Left ventricle myocardium inferior (tissue), 1 donor: ENCODE results near the gene RPL27. TPM values are rescaled to one million over a fixed set of nuclear protein-coding genes. Genes with fewer than 3 reads are reported as not detected.
A peak's percentile ranks its signal among the peaks of the same experiment; 100 is the strongest.

ENCODE experiments used
- DNase-seq: peaks from one replicate; pipeline ENCODE4 v3.0.0-alpha.2; 2020
- H3K27ac ChIP-seq: fragments of 200-600 bp; replicated peaks from 2 replicates; pipeline ENCODE4 v1.8.0; 2021
- H3K27me3 ChIP-seq: fragments of 200-600 bp; 2 replicates; pipeline ENCODE4 v1.8.0; 2021; ENCODE audit warnings: low read depth
- H3K36me3 ChIP-seq: fragments of 200-600 bp; 2 replicates; pipeline ENCODE4 v1.8.0; 2021
- H3K4me1 ChIP-seq: fragments of 200-600 bp; 2 replicates; pipeline ENCODE4 v1.8.0; 2021
- H3K4me3 ChIP-seq: fragments of 200-600 bp; 2 replicates; pipeline ENCODE4 v1.8.0; 2021; ENCODE audit warnings: mild to moderate bottlenecking, moderate library complexity
- H3K9me3 ChIP-seq: fragments of 200-600 bp; replicated peaks from 2 replicates; pipeline ENCODE4 v1.8.0; 2021
- intact Hi-C: fragments of 100-400 bp; cut with micrococcal nuclease; formaldehyde crosslinking; loops from one replicate; pipeline ENCODE4 v1.11.0; 2022
- total RNA-seq: library from RNA; stranded (reverse); fragmentation: NEBNext Ultra II Directional; extraction: Animal tissue kit (Norgen Biotek cat#: 25700); gene quantifications from one replicate; pipeline ENCODE4 v1.2.1, GENCODE V29; 2021
- TF ChIP-seq, protein P1 (sequence below): fragments of 200-600 bp; IDR thresholded peaks from 2 replicates; pipeline ENCODE4 v1.8.0; 2021; ENCODE audit warnings: antibody characterized with exemption, mild to moderate bottlenecking, borderline replicate concordance
- donor health status: DM: no; HTN: yes; CAD: no; lungs with severe emphysema.

Gene RPL27
- total RNA-seq, 1 donor from 2014 or later = 759 TPM

DNA sequence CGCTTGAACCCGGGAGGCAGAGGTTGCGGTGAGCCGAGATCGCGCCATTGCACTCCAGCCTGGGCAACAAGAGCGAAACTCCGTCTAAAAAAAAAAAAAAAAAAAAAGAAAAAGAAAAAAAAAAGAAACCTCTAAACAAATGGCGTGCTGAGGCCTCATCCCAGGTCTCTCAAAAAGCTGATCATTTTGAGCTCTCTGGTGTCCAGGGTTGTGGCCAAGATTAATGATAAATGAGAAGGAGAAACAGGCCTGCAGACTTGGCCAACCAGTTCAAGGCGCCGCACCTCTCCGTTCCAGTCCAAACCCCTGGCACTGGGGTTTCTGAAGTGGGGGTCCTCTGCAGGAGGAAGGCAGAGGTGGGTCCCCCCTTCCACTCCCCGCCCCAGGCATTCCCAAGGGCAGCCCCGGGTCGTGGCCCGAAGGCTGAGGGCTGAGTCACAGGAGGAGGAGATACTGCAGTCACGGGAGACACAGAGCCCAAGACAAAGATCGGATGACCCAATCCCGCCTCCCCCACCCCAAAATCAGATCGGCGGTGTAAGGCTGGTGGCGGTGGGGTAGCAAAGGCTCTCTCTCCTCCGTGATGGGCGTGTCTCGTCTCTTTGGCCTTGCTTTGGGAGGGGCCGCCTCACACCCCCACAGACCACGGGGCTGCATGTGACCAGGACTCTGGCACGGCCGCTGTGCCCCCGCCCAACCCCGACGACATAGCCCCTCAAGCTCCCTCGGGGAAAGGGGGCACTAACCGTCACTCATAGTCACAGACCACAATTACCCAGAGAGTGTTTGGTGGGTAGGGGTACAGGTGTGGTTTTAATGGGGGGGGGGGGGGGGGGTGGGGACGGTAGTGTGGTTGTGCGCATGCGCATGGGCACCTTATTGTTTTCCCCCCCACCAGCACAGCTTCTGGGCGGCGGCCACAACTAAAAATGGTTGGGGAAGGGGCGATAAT, 22.8 kb downstream of the RPL27 start:
- Histone ChIP-seq H3K9me3 (no peaks in the 10 kb centered on the region), H3K27me3 (no peaks in the 10 kb centered on the region), H3K4me1 (peaks cover 68% of the 10 kb centered on the region), H3K4me3 (peak overlapping the region; percentile 95), H3K27ac (peak overlapping the region; percentile 89), H3K36me3 (peaks cover 24% of the 10 kb centered on the region)
- DNase-seq = peak; percentile 65
- TF ChIP-seq, protein P1, sequence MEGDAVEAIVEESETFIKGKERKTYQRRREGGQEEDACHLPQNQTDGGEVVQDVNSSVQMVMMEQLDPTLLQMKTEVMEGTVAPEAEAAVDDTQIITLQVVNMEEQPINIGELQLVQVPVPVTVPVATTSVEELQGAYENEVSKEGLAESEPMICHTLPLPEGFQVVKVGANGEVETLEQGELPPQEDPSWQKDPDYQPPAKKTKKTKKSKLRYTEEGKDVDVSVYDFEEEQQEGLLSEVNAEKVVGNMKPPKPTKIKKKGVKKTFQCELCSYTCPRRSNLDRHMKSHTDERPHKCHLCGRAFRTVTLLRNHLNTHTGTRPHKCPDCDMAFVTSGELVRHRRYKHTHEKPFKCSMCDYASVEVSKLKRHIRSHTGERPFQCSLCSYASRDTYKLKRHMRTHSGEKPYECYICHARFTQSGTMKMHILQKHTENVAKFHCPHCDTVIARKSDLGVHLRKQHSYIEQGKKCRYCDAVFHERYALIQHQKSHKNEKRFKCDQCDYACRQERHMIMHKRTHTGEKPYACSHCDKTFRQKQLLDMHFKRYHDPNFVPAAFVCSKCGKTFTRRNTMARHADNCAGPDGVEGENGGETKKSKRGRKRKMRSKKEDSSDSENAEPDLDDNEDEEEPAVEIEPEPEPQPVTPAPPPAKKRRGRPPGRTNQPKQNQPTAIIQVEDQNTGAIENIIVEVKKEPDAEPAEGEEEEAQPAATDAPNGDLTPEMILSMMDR = no peak
- intact Hi-C loops = no loop called here

DNA sequence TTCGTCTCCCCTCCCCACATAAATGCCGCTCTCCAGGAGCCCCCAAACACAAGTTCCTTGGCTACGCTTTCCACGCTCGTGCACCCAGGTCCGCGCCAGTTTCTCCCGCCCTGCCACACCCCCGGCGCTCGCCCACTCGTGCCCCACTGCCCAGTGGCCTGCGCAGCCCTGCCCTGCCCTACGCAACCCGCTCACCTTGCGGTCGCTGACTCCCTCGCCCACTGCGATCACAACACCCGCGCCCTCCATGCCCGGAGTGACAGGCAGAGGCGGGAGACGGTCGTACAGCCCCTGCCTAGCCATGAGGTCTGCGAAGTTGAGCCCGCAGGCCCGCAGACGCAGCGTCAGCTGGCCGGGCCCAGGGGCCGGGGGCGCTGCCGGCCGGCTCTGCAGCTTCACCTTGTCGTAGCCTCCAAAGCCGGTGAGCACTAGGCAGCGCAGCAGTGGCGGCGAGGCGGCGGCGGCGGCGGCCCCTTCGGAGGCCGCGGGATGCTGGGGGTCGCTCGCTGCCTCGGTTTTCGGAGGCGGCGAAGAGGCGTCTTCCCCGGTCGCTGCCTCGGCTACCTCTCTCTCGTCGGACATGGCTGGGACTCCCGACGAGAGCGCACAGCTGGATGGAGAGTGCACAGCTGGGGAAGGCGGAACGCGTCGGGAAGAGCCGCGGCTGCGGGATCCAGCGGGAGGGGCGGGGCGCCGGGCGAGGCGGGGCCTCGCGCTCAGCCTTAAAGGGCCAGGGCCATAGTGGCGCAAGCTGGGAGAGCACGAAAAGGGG, 23.7 kb downstream of the RPL27 start, which contains the start of gene VAT1:
TSS of gene VAT1 (minus strand) at position 645 of the 772 bp plus-strand sequence. CDS start at position 582, 63 bp downstream.
- Histone ChIP-seq H3K27me3 (no peaks in the 10 kb centered on the region), H3K4me1 (peaks cover 60% of the 10 kb centered on the region), H3K36me3 (peaks cover 15% of the 10 kb centered on the region), H3K27ac (peak within 1 kb of the TSS; percentile 89), H3K4me3 (peak within 1 kb of the TSS; percentile 95), H3K9me3 (no peaks in the 10 kb centered on the region)
- TF ChIP-seq, protein P1 = no peak
- DNase-seq = peak; percentile 86
- intact Hi-C loops = no loop called here

DNA sequence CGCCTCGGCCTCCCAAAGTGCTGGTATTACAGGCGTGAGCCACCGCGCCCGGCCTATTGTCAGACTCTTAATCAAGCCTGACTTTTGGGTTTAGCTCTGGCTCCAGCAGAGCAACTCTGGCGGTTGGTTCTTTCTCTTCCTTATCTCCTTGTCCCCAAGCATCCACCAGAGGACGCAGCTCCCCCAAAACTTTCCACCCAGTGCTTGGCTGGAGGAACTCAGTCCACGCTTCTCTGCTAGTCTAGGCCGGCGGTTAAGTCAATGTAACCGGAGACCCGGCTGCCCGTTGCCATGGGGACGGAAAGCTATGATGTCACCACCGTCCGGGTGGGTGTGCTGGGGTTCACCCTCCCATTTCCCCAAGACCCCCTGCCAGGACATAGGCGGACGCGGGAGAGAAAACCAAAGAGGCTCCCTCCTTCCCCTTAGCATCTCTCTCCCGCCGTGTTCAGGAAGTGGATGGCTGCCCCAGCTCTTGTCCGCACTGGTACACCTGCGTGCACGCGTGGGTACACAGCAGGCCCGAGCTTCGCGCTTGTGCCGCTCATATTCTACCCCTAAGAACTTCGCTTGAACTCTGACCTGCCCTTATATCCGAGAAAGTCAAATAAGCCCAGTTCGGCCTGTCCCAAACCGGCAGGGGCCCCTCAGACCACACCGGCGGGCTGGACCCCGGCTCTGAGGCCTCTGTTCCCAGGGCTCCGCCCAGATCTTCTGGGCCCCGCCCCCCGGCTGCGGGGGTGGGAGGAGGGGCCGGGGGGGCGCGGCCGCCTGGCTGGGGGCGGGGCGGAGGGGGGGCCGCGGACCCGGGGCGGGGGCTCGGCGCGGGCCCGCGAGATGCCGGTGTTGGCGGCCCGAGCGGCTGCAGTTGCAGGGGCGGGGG, 26.4 kb downstream of the RPL27 start, which contains the start of gene RND2:
TSS of gene RND2 (plus strand) at position 825 of the 883 bp plus-strand sequence. CDS start 117 bp downstream, outside the sequence.
- Histone ChIP-seq H3K27me3 (no peaks in the 10 kb centered on the region), H3K36me3 (no peaks in the 10 kb centered on the region), H3K9me3 (no peaks in the 10 kb centered on the region), H3K4me1 (peaks cover 45% of the 10 kb centered on the region), H3K4me3 (peak within 1 kb of the TSS; percentile 70), H3K27ac (peak within 1 kb of the TSS; percentile 68)
- DNase-seq = peak; percentile 83
- TF ChIP-seq, protein P1 = peak; percentile 77
- intact Hi-C loops = no loop called here

DNA sequence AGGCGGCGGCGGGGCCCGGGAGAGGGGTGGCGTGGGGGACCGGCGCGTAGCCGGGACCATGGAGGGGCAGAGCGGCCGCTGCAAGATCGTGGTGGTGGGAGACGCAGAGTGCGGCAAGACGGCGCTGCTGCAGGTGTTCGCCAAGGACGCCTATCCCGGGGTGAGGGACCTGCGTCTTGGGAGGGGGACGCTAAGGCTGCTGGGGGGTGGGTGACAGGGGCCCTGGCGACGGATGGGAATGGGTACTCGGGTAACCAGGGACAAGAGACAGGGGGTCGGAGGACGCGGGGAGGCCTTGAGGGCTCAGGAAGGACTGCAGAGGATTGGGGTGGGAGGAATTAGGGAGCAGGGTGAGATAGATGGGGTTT, 27.1 kb downstream of the RPL27 start:
- intact Hi-C loops = no loop called here
- TF ChIP-seq, protein P1 = no peak
- peak overlapping the region; percentile 38 for H3K27ac ChIP-seq

More for the DNA sequence above, 27.1 kb downstream of the RPL27 start:
- no peaks in the 10 kb centered on the region for H3K27me3 ChIP-seq
- DNase-seq = no peak
- H3K4me3 ChIP-seq = peak overlapping the region; percentile 70
- no peaks in the 10 kb centered on the region for H3K36me3 ChIP-seq
- H3K9me3 ChIP-seq = no peaks in the 10 kb centered on the region
- H3K4me1 ChIP-seq = peaks cover 38% of the 10 kb centered on the region
